ENCODE measurements around the gene FBXO42. TPM values are rescaled to one million over a fixed set of nuclear protein-coding genes. Genes with fewer than 3 reads are reported as not detected.

Gene FBXO42
- total RNA-seq, 8 experiments from 2014 or later: 10.0 to 27.6 (median 23.2) TPM

GRCh38 chr1:16385659-16386453 is 33.6 kb upstream of the FBXO42 start:
- Histone ChIP-seq H3K4me1 (replicated peaks in 1 of 2) (no peaks in the 10 kb centered on the region), H3K27ac (no peak overlapping the region), H3K4me3 (no peak overlapping the region)
- in situ Hi-C loops (cut with MboI; ENCODE audit: low pct_unique_long_range_greater_than_20kb in 2 of 9, low sequenced_read_pairs in 9 of 9, unreplicated experiment in 9 of 9): no loop called here
- 51 to 100% (median 90%) methylated on average over 1 to 7 of the region's 9 CpGs for WGBS, 10 experiments
- no peak for ATAC-seq (replicated peaks in 6 of 8)

- H3K4me3 ChIP-seq: no peak overlapping the region
- H3K4me1 ChIP-seq (replicated peaks in 1 of 2): no peaks in the 10 kb centered on the region
- H3K27ac ChIP-seq: no peak overlapping the region
- no peak for ATAC-seq (replicated peaks in 6 of 8)
- in situ Hi-C loops (cut with MboI; ENCODE audit: low pct_unique_long_range_greater_than_20kb in 2 of 9, low sequenced_read_pairs in 9 of 9, unreplicated experiment in 9 of 9): no loop called here
- 86 to 100% (median 96%) methylated on average over 1 to 5 of the region's 5 CpGs; no CpG with 5 or more reads in 2 of the 10 experiments for WGBS, 10 experiments
Measured at GRCh38 chr1:16383888-16384287, 31.6 kb upstream of the FBXO42 start.

- H3K27ac ChIP-seq: no peak overlapping the region
- H3K4me1 ChIP-seq (replicated peaks in 1 of 2): no peaks in the 10 kb centered on the region
- no peak overlapping the region for H3K4me3 ChIP-seq
- in situ Hi-C loops (cut with MboI; ENCODE audit: low pct_unique_long_range_greater_than_20kb in 2 of 9, low sequenced_read_pairs in 9 of 9, unreplicated experiment in 9 of 9): no loop called here
- ATAC-seq (replicated peaks in 6 of 8): no peak
- WGBS, 10 experiments: 40 to 100% (median 91%) methylated on average over 1 to 4 of the region's 4 CpGs; no CpG with 5 or more reads in 4 of the 10 experiments
Measured at GRCh38 chr1:16380868-16381267, 28.6 kb upstream of the FBXO42 start.

GRCh38 chr1:16378443-16378842 is 26.2 kb upstream of the FBXO42 start:
- Histone ChIP-seq H3K4me1 (replicated peaks in 1 of 2) (peaks cover 0 to 11% of the 10 kb centered on the region in 2 donors), H3K27ac (no peak overlapping the region), H3K4me3 (no peak overlapping the region)
- 50 to 100% (median 96%) methylated on average over 1 to 7 of the region's 7 CpGs; no CpG with 5 or more reads in 4 of the 10 experiments for WGBS, 10 experiments
- no peak for ATAC-seq (replicated peaks in 6 of 8)
- in situ Hi-C loops (cut with MboI; ENCODE audit: low pct_unique_long_range_greater_than_20kb in 2 of 9, low sequenced_read_pairs in 9 of 9, unreplicated experiment in 9 of 9): no loop called here

GRCh38 chr1:16376971-16377370 is 24.7 kb upstream of the FBXO42 start:
- Histone ChIP-seq H3K4me3 (no peak overlapping the region), H3K4me1 (replicated peaks in 1 of 2) (peaks cover 0 to 11% of the 10 kb centered on the region in 2 donors), H3K27ac (no peak overlapping the region)
- no peak for ATAC-seq (replicated peaks in 6 of 8)
- in situ Hi-C loops (cut with MboI; ENCODE audit: low pct_unique_long_range_greater_than_20kb in 2 of 9, low sequenced_read_pairs in 9 of 9, unreplicated experiment in 9 of 9): no loop called here
- WGBS, 10 experiments: 56 to 100% (median 80%) methylated on average over 1 to 4 of the region's 4 CpGs; no CpG with 5 or more reads in 2 of the 10 experiments

- H3K4me3 ChIP-seq: no peak overlapping the region
- 17 to 90% (median 77%) methylated on average over 1 to 15 of the region's 15 CpGs for WGBS, 10 experiments
- ATAC-seq (replicated peaks in 6 of 8): peak in 1 of 8 experiments; percentile 36
- in situ Hi-C loops (cut with MboI; ENCODE audit: low pct_unique_long_range_greater_than_20kb in 2 of 9, low sequenced_read_pairs in 9 of 9, unreplicated experiment in 9 of 9): no loop called here
- H3K27ac ChIP-seq: no peak overlapping the region
- peaks cover 0 to 11% of the 10 kb centered on the region in 2 donors for H3K4me1 ChIP-seq (replicated peaks in 1 of 2)
Measured at GRCh38 chr1:16375521-16376340, 23.5 kb upstream of the FBXO42 start.

- Histone ChIP-seq H3K4me1 (replicated peaks in 1 of 2) (peaks cover 0 to 11% of the 10 kb centered on the region in 2 donors), H3K27ac (peak overlapping the region in 1 of 2 donors; percentile 32), H3K4me3 (no peak overlapping the region)
- 73 to 100% (median 94%) methylated on average over 1 to 3 of the region's 3 CpGs; no CpG with 5 or more reads in 1 of the 10 experiments for WGBS, 10 experiments
- ATAC-seq (replicated peaks in 6 of 8): peak in 4 of 8 experiments; percentile 11 to 84 (median 50)
- in situ Hi-C loops (cut with MboI; ENCODE audit: low pct_unique_long_range_greater_than_20kb in 2 of 9, low sequenced_read_pairs in 9 of 9, unreplicated experiment in 9 of 9): no loop called here
Measured at GRCh38 chr1:16374266-16374665, 22.0 kb upstream of the FBXO42 start.

GRCh38 chr1:16372535-16373285 is 20.4 kb upstream of the FBXO42 start:
- 78 to 100% (median 92%) methylated on average over 1 to 3 of the region's 3 CpGs; no CpG with 5 or more reads in 1 of the 10 experiments for WGBS, 10 experiments
- no peak overlapping the region for H3K4me3 ChIP-seq
- in situ Hi-C loops (cut with MboI; ENCODE audit: low pct_unique_long_range_greater_than_20kb in 2 of 9, low sequenced_read_pairs in 9 of 9, unreplicated experiment in 9 of 9): no loop called here
- ATAC-seq (replicated peaks in 6 of 8): no peak
- peaks cover 9 to 14% of the 10 kb centered on the region in 2 donors for H3K4me1 ChIP-seq (replicated peaks in 1 of 2)
- no peak overlapping the region for H3K27ac ChIP-seq

GRCh38 chr1:16371725-16372124 is 19.4 kb upstream of the FBXO42 start:
- H3K4me3 ChIP-seq: no peak overlapping the region
- in situ Hi-C loops (cut with MboI; ENCODE audit: low pct_unique_long_range_greater_than_20kb in 2 of 9, low sequenced_read_pairs in 9 of 9, unreplicated experiment in 9 of 9): no loop called here
- 0 to 100% (median 88%) methylated on average over 1 to 4 of the region's 5 CpGs; no CpG with 5 or more reads in 2 of the 10 experiments for WGBS, 10 experiments
- ATAC-seq (replicated peaks in 6 of 8): no peak
- no peak overlapping the region for H3K27ac ChIP-seq
- H3K4me1 ChIP-seq (replicated peaks in 1 of 2): peaks cover 9 to 14% of the 10 kb centered on the region in 2 donors

GRCh38 chr1:16369821-16370220 is 17.5 kb upstream of the FBXO42 start:
- no peak overlapping the region for H3K4me3 ChIP-seq
- no peak overlapping the region for H3K27ac ChIP-seq
- 78 to 100% (median 98%) methylated on average over 1 to 4 of the region's 4 CpGs; no CpG with 5 or more reads in 2 of the 10 experiments for WGBS, 10 experiments
- no peak for ATAC-seq (replicated peaks in 6 of 8)
- in situ Hi-C loops (cut with MboI; ENCODE audit: low pct_unique_long_range_greater_than_20kb in 2 of 9, low sequenced_read_pairs in 9 of 9, unreplicated experiment in 9 of 9): no loop called here
- peaks cover 9 to 16% of the 10 kb centered on the region in 2 donors for H3K4me1 ChIP-seq (replicated peaks in 1 of 2)

GRCh38 chr1:16367968-16368890 is 15.9 kb upstream of the FBXO42 start:
- peak overlapping the region; percentile 96 to 98 for H3K27ac ChIP-seq
- H3K4me3 ChIP-seq: peak overlapping the region; percentile 66 to 90 (median 83)
- in situ Hi-C loops (cut with MboI; ENCODE audit: low pct_unique_long_range_greater_than_20kb in 2 of 9, low sequenced_read_pairs in 9 of 9, unreplicated experiment in 9 of 9): no loop called here
- WGBS, 10 experiments: 0 to 20% (median 5%) methylated on average over 2 to 24 of the region's 24 CpGs
- peaks cover 8 to 9% of the 10 kb centered on the region in 2 donors for H3K4me1 ChIP-seq (replicated peaks in 1 of 2)
- peak in 3 of 8 experiments; percentile 37 to 51 (median 44) for ATAC-seq (replicated peaks in 6 of 8)
